H7 (cell line): ENCODE results near the gene TIGIT. TPM values are rescaled to one million over a fixed set of nuclear protein-coding genes. Genes with fewer than 3 reads are reported as not detected.

Experiments used
- DNase-seq: peaks from one replicate; pipeline ENCODE4 v3.0.0; 2012
- H3K27me3 ChIP-seq: 2 replicates; pipeline ENCODE4 v1.6.0; 2011; ENCODE audit warnings: mild to moderate bottlenecking, low read length; ENCODE audit not compliant: control insufficient read depth, insufficient read depth
- H3K36me3 ChIP-seq: replicated peaks from 2 replicates; pipeline ENCODE4 v1.5.1; 2011; ENCODE audit warnings: low read length; ENCODE audit not compliant: control insufficient read depth, insufficient read depth
- H3K4me3 ChIP-seq: 2 replicates; pipeline ENCODE4 v1.5.1; 2011; ENCODE audit warnings: low read depth, mild to moderate bottlenecking, control low read depth, low read length, moderate library complexity; ENCODE audit not compliant: insufficient read depth
- total RNA-seq: library from RNA; depleted of rRNA; stranded (reverse); fragments of >200 nt; shearing (Covaris generic); gene quantifications from 2 replicates; pipeline ENCODE4 v1.2.3, GENCODE V29; 2014

TIGIT gene
- total RNA-seq, 1 experiment from 2014 or later, result not detected

DNA sequence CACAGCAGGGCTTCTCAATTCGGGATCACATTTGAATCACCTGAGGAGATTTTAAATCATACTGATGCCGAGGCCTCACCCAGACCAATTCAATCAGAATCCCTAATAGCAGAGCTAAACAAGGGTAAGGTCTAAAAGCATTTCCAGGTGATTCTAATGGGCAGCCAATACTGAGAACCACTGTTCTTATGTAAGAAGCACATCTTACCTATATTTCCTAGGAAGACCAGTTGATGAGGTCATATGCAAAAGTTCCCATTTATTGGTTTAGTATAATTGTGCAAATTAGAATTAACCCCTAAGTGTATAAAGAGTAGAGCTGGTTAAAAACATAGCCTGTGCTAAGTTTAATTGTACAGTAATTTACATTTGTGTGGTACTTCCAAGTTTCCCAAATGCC, 2.1 kb downstream of the TIGIT start:
- DNase-seq, result no peak
- H3K36me3 ChIP-seq, result no peaks in the 10 kb centered on the region
- no peak overlapping the region for H3K4me3 ChIP-seq
- no peaks in the 10 kb centered on the region for H3K27me3 ChIP-seq

GRCh38 chr3:114299421-114299820, 5.6 kb downstream of the TIGIT start:
- no peak overlapping the region for H3K4me3 ChIP-seq
- no peaks in the 10 kb centered on the region for H3K27me3 ChIP-seq
- peak; percentile 62 for DNase-seq
- no peaks in the 10 kb centered on the region for H3K36me3 ChIP-seq

GRCh38 chr3:114299941-114300624, 6.3 kb downstream of the TIGIT start:
- Histone ChIP-seq H3K27me3 (no peaks in the 10 kb centered on the region), H3K36me3 (no peaks in the 10 kb centered on the region), H3K4me3 (no peak overlapping the region)
- DNase-seq, result no peak

- Histone ChIP-seq H3K36me3 (no peaks in the 10 kb centered on the region), H3K4me3 (no peak overlapping the region), H3K27me3 (no peaks in the 10 kb centered on the region)
- no peak for DNase-seq
These were observed 13.5 kb downstream of the TIGIT start for GRCh38 chr3:114307222-114307830.

DNA sequence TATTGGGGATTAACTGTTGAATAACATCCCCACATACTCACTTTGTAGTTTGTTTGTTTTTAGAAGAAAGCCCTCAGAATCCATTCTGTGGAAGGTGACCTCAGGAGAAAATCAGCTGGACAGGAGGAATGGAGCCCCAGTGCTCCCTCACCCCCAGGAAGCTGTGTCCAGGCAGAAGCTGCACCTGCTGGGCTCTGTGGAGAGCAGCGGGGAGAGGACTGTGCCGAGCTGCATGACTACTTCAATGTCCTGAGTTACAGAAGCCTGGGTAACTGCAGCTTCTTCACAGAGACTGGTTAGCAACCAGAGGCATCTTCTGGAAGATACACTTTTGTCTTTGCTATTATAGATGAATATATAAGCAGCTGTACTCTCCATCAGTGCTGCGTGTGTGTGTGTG, 14.0 kb downstream of the TIGIT start:
- no peak for DNase-seq
- no peaks in the 10 kb centered on the region for H3K36me3 ChIP-seq
- H3K27me3 ChIP-seq, result no peaks in the 10 kb centered on the region
- H3K4me3 ChIP-seq, result no peak overlapping the region

- no peak for DNase-seq
- Histone ChIP-seq H3K27me3 (no peaks in the 10 kb centered on the region), H3K36me3 (no peaks in the 10 kb centered on the region), H3K4me3 (no peak overlapping the region)
These were observed 14.5 kb downstream of the TIGIT start for GRCh38 chr3:114308377-114308776.

DNA sequence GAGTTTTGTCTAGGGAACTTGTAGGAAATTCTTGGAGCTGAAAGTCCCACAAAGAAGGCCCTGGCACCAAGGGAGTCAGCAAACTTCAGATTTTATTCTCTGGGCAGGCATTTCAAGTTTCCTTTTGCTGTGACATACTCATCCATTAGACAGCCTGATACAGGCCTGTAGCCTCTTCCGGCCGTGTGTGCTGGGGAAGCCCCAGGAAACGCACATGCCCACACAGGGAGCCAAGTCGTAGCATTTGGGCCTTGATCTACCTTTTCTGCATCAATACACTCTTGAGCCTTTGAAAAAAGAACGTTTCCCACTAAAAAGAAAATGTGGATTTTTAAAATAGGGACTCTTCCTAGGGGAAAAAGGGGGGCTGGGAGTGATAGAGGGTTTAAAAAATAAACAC, 15.0 kb downstream of the TIGIT start:
- no peaks in the 10 kb centered on the region for H3K36me3 ChIP-seq
- no peak for DNase-seq
- no peaks in the 10 kb centered on the region for H3K27me3 ChIP-seq
- no peak overlapping the region for H3K4me3 ChIP-seq

DNA sequence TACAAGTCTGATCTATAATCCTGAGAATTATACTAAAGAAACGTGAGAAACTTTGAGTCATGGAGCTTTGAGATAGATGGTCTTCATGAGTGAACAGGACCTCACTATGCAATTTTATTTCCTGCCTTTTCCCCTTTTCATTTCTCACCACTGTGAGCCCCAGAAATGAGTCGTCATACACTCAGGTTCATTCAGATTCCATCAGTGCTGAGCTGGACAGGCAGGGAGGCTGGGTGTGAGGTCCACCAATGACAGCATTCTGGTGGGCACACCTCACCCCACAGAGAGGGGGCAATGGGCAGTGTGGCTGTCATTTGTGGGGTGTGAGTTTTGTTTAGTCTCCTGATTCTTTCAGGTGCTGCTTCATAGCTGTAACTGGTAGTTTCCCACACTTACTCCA, 16.9 kb downstream of the TIGIT start:
- Histone ChIP-seq H3K36me3 (no peaks in the 10 kb centered on the region), H3K4me3 (no peak overlapping the region), H3K27me3 (no peaks in the 10 kb centered on the region)
- no peak for DNase-seq

- Histone ChIP-seq H3K4me3 (no peak overlapping the region), H3K27me3 (no peaks in the 10 kb centered on the region), H3K36me3 (no peaks in the 10 kb centered on the region)
- DNase-seq, result no peak
These were observed 19.6 kb downstream of the TIGIT start for GRCh38 chr3:114313426-114313825.

DNA sequence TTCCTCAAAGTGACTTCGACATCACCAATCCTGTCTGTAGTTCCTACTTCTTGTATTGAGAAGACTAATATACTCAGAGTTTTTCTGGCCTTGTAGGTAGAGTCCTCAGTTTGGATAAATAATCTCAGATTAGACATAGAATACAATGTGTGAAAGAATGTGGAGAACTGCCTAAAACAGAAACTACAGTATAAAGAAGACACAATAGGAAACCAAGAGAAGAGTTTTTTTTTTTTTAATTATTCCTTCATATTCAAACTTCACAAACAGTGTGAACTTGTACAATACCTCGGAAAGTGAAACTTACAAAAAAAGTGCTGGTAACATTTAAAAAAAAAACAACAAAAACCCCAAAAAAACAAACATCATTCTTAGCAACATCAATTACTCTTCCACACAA, 20.5 kb downstream of the TIGIT start:
- H3K36me3 ChIP-seq, result no peaks in the 10 kb centered on the region
- no peak for DNase-seq
- H3K4me3 ChIP-seq, result no peak overlapping the region
- no peaks in the 10 kb centered on the region for H3K27me3 ChIP-seq

DNA sequence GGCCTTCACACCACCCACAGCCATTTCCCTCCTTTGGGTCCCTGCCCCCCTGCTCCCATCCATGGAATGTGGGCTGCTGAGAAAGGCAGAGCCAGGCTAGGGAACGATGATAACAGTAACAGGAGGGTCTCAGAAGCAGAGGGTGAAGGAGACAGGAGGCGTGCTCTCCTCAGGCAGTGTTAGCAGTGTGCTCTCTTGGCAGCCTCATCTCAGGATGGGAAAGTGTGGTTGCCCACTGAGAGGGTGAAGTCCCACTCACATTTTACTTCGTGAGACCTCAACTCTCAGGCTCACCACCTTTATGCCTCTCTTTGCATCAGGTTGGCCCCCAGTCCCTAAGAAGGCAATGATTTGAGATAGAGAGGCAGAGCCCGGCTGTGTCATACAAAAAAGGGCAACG, 24.5 kb downstream of the TIGIT start:
- Histone ChIP-seq H3K27me3 (no peaks in the 10 kb centered on the region), H3K4me3 (no peak overlapping the region), H3K36me3 (no peaks in the 10 kb centered on the region)
- DNase-seq, result no peak

GRCh38 chr3:114319453-114319852, 25.6 kb downstream of the TIGIT start:
- H3K4me3 ChIP-seq, result no peak overlapping the region
- DNase-seq, result peak; percentile 52
- H3K36me3 ChIP-seq, result no peaks in the 10 kb centered on the region
- no peaks in the 10 kb centered on the region for H3K27me3 ChIP-seq

DNA sequence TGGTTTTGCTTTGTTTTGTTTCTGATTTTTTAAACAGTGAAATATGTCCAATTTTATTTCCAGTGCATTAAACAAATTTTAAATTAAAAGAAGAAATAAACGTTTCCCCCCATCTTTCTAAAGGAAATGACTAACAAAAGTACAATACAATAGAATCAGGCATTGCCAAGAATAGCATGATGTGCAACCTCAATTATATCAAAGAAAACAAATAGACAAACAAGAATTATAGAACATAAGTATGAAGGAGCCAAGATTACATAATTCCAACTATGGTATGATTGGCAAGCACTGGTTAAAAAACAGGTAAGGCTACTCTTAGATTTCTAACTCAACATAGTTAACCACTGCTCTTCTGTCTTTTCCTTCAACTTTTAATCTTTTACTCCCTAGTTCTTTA, 26.4 kb downstream of the TIGIT start:
- no peak overlapping the region for H3K4me3 ChIP-seq
- H3K27me3 ChIP-seq, result no peaks in the 10 kb centered on the region
- DNase-seq, result no peak
- H3K36me3 ChIP-seq, result no peaks in the 10 kb centered on the region

DNA sequence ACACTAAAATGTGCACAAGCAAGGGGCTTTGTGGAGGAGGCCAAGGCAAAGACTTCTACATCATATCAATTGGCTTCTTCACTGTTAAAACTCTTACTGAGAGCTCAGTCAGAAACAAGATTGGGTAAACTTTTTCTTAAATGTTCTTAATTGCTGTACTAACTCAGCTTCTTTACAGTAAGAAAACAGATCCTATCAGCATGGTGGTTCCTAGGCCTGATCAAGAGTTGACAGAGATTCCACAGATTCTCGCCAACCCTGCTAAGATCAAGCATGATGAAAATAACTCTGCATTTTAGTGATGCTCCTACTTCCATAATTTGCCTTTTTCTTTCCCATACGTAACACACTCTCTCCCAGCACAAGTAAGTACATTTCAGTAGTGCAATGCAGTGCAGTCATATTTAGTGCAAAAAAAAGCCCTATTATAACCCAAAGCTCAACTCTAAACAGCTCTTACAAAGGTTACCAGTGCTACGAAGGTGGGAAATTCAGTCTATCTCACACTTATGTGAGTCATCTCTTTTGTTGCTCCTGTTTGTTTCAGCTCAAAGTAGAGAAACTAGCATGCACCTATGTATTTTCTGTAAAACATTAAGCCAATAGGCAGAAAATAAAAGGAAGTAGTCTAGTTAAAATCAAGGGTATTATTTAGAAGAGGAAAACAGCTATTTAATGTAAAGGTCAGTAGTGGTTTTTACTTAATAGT, 29.9 kb downstream of the TIGIT start:
- H3K27me3 ChIP-seq, result no peaks in the 10 kb centered on the region
- H3K36me3 ChIP-seq, result no peaks in the 10 kb centered on the region
- no peak overlapping the region for H3K4me3 ChIP-seq
- DNase-seq, result no peak

GRCh38 chr3:114327665-114328064, 33.8 kb downstream of the TIGIT start:
- no peaks in the 10 kb centered on the region for H3K36me3 ChIP-seq
- DNase-seq, result no peak
- H3K4me3 ChIP-seq, result no peak overlapping the region
- H3K27me3 ChIP-seq, result no peaks in the 10 kb centered on the region
